KG1 (cell line): ENCODE results near the gene ROPN1L.
A peak's percentile ranks its signal among the peaks of the same experiment; 100 is the strongest.

Experiments
- DNase-seq: peaks from one replicate; lab custom pipeline; 2025; lab: John Stamatoyannopoulos, UW

Gene ROPN1L

DNA sequence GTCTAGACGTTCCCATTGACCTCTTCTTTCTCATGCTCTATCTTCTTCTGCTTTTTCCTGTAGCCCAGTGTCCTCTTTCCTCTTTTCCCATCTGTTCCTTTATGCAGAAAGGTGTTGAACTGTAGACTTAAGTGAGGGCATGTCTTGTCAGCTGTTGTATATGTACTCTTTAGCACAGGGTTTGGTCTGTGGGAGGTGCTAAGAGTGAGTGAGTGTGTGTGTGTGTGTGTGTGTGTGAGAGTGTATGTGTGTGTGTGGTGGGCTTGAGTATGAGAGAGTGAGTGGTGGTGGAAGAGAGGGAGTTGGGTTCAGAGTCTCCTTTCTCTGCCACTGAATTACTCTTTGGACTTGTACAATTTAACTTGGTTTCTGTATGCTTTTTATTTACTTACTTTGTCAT lies 10.3 kb upstream of the ROPN1L start:
- no peak for DNase-seq

DNA sequence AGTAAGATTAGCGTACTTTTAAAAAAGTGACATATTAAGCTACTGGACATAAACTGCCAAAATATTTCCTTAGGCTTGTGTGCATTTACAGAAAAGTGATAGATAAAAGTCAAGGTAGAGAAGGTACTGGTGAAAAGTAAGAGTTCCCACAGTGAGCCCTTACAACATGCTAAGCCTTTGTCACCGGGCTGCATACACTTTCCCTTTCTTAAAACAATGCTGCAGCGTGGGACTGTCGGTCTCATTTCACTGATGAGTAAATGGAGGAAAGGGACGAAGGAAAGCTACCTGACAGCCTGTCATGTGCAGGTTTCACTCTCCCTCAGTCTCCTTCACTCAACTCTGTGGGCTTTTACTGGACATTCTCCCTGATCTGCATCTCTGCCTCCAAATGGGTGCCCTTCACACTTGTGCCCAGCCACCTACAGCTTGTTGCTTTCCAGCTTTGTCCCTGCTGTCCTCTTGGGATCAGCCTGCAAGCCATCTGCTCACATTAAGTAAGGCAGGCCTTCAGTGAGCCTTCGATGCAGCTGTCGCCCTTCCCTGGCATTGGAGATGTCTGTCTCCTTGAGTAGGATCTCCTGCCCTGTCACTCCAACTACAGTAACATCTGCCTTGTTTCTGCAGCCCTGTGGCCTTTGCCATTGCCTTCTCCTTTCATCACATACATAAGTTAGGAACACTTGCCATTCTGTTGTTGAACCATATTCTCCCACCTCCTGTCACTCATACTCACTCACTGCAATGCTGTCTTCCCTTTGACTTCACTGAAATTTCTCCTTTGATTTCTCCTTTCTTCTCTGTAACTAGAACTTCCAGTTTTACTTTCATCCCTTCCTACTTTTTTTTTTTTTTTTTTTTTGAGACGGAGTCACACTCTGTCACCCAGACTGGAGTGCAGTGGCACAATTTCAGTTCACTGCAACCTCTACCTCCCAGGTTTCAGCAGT lies 9.3 kb upstream of the ROPN1L start:
- DNase-seq = no peak

DNA sequence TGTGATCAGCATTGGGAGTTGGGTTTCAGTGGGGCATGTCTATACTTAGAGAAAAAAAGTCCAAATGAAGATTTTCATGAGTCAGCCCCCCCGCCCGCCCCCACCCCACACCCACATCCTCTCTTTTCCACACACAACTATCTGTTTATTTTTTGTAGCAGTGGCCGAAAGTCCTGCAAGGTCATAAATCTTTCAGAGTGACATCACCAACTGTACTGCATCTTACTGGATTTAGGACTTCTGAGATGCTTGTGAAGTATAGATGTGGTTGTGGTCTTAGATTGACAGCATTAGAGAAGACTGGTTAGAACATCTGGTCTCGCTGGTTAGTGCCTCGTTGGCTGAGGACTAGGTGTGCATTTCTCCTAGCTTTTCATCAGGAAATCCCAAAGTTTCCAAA lies 7.3 kb upstream of the ROPN1L start:
- no peak for DNase-seq

DNA sequence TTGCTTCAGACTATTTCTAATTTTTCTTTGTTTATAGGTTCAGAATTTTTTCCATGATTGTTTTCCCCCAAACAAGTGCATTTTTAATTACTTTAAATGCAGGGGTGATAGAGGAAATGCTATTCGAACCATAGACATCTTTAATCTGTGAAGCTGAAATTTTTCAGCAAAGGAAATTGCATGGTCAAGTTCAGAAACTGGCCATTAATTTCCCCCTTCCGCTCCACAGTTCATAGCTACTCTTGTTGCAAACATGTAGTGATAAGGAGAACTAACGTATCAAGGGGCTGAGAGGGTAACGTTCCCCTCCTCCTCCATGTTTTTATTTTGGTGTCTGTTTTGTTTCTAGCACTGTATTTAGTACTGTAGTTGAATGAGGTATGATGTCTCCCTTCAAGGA lies 3.4 kb upstream of the ROPN1L start:
- no peak for DNase-seq

DNA sequence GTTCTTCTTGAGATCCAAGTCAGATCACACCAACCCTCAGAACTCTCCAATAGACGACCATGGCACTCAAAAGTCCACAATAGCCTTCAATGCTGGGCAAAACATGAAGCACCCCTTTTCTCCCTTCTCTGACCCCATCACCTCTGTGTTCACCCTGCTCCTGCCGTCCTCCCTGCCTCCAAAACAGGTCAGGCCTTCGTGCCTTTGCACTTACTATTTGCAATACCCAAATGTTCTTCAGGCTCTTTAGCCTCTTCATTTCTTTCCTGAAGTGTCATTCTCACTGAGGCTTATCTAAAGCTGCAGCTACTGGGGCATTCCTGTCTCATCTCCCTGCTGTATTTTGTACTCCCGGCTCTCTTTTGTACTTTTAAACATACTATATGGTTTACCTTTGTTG lies 2.0 kb upstream of the ROPN1L start:
- no peak for DNase-seq

DNA sequence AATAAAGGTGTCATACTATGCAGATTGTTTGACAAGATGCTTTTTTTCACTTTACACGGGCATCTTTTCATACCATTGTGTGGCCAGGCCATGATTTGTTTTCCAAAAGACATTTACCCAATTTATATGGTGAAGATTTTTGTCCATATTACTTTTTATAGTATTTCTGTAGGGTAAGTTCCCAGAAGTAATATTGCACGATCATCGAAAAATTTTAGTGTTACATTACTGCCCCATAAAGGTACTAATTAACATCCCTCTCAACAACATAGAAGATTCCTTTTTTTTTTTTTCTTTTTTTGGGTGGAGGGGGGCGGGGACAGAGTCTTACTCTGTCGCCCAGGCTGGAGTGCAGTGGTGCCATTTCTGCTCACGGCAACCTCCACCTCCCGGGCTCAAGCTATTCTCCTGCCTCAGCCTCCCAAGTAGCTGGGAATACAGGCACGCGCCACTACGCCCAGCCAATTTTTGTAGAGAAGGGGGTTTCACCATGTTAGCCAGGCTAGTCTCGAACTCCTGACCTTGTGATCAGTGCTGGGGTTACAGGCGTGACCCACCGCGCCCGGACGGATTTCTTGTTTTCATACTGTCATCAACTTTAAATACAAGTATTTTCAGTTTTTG lies 1.2 kb upstream of the ROPN1L start:
- no peak for DNase-seq

DNA sequence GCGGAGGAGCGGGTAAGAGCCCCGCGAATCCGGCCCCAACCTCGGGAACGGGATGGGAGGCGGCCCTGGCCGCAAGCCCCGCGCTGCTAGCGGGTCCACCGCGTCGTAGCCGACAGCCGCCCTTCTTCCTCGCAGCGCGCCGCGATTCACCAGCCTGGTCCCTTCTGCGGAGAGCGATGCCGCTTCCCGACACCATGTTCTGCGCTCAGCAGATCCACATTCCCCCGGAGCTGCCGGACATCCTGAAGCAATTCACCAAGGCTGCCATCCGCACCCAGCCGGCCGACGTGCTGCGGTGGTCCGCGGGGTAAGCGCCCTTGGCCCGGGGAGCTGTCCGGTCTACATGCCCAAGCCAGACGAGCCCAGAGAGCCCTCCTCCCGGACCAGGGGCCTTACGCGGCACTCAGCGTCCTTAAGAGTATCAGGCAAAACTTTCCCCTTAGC lies 335 bp downstream of the ROPN1L start:
- DNase-seq = no peak

DNA sequence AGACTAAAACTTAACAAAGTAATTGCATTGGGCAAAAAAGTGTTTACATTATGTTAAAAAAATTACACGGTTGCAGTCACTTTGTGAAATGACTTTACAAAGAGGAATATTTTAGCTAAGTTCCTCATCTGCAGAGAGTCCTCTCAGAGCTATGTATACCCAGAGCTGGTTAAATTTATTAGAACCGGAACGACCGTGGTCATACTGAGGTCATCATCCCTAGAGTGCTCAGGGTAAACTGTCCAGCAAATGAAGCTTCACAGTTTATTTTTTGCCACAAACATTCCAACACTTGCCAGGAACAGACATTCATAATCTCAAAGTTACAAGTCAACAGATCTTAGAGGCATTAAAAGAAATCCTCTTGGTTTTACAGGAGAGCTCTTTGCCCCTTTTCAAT lies 897 bp downstream of the ROPN1L start:
- peak; percentile 18 for DNase-seq

DNA sequence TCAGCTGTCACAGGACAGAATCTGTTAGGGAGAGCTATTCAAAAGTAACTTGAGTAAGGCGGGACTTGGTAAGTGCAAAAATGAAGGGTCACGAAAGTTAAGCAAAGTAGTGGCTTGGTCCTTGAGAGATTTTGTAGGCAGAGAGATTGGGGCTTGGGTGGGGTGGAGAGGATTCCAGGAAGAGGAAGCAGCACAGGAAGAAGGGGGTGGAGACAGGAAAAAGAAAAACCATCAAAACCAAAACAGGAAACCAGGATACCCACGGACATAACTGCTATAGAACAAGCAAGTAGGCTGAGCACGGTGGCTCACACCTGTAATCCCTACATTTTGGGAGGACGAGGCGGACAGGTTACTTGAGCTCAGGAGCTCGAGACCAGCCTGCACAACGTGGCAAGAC lies 3.7 kb downstream of the ROPN1L start:
- DNase-seq = peak; percentile 37

DNA sequence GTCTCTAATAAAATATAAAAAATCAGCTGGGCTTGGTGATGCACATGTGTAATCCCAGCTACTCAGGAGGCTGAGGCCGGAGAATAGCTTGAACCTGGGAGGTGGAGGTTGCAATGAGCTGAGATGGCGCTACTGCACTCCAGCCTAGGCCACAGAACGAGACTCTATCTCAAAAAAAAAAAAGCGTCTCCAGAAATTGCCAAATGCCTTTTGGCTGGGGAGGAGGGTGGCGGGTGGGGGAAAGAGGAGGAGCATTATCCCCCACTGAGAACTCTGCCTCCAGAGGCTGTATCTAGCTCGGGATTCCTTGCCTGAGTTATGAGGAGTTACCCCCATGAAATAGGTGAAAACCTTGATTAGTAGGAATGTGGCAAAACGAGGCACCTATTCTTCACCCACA lies 4.8 kb downstream of the ROPN1L start:
- no peak for DNase-seq

DNA sequence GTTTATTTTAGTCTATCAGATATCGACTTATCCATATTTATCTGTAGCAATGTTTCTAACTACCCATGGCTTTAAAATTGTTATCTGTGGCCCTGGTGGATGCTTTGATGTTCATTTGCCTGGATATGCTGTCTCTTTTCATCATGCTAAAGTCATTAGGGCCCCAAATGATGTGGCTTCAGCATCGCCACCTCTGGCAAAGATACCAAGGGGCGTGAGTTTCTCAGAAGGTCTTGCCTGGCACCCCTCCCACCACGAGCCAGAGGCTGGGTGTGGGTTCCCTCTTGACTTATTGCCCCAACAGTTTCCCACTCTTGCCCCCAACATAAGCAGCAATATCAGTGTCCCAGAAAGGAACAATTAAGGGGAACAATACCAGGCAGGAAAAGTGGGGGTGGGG lies 5.4 kb downstream of the ROPN1L start:
- no peak for DNase-seq

DNA sequence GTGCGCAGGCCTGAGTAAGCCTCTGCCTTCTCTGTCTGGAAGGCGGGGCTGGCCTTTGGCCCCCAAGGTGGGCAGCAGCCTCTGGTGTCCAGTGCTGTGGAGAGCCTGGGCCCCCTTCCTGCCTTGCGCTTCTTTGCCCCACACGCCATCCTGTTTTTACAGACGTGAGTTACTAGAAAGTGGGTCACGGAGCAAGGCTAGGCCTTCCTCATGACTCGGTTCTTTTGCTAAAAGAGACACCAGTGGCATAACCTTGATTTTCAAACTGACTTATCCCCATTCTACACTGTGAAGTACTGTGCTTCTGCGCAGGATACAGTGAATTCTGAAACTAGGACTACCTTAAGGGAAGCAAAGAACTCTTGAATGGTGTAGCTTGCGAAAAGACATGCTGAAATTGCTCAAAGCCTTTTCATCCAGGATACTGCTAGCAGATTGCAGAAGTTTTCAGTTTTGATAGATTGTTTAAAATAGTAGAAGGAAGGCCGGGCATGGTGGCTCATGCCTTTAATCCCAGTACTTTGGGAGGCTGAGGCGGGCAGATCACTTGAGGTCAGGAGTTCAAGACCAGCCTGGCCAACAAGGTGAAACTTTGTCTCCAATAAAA lies 7.2 kb downstream of the ROPN1L start:
- DNase-seq = no peak

DNA sequence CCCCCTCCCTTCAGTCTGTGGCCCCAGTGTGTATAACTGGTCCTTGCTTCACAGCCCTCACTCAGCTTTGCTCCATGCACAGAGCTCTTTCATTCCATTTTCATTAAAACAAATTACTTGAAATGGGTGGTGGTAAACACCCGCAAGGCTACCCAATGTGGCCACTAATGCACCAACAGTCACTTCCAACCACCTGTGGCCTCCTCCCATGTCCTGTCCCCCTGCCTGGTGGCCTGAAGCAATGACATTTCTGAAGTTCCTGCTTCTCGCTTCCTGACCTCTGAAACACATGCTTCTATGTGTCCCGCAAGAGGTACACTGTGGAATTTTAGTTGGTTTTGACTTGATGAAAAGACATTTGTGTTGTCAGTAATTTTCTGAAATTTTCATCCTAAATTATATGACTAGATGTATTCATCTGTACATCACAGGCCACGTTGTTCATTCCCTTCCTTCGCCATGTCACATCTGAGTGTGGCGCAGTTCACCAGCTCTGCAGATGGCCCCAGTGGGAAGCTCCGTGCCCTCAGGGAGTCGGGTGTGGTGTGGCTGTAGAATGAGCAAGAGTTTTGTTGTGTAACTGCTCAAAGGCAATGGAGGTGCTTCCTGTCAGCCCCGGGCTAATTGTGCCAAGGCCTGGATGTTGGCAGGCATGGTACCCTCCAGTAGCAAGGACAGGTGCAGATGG lies 9.6 kb downstream of the ROPN1L start:
- no peak for DNase-seq

DNA sequence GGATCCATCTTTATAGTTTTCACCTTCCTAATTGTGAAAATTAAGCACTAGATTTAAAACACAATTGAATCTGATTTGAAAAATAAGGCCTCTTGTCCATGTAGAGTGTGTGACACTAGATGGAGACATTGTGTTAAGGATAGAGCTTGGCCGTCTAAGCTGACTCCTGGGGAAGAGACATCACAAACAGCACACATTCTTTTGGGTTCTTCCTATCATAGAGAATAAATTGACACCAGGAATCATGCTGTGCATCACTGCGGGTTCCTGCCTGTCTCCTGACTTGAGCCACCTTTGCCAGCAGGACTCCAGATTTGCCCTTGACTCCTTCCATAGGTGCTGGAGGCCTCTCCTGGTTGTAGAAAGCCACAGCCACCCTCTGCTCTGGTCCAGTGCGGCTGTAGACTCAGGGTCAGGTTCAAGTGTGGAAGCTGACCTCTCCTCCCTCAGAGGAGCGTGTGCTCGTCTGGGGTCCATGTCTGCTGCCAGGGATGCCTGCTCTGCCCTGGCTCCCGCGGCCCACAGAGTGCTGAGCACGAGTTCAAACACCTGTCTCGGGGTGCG lies 11.2 kb downstream of the ROPN1L start:
- DNase-seq = peak; percentile 19

DNA sequence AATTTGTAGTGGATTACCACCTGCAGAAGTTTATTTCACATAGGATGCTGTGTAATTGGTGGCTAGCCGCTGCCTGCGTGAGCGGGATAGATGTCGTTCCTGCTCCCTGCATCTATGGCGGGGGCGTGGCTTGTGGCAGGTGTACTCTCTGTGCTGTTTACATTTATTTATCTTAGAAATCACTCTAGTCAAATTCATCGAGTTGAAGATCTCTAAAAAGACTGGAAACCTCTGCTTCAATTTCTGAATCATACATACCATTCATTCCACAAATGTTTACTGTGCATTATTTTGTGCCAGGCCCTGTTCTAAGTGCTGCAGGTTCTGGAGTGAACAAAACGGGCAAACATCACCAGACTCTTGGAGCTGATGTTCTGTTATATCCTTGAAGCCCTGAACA lies 11.9 kb downstream of the ROPN1L start:
- DNase-seq = no peak

DNA sequence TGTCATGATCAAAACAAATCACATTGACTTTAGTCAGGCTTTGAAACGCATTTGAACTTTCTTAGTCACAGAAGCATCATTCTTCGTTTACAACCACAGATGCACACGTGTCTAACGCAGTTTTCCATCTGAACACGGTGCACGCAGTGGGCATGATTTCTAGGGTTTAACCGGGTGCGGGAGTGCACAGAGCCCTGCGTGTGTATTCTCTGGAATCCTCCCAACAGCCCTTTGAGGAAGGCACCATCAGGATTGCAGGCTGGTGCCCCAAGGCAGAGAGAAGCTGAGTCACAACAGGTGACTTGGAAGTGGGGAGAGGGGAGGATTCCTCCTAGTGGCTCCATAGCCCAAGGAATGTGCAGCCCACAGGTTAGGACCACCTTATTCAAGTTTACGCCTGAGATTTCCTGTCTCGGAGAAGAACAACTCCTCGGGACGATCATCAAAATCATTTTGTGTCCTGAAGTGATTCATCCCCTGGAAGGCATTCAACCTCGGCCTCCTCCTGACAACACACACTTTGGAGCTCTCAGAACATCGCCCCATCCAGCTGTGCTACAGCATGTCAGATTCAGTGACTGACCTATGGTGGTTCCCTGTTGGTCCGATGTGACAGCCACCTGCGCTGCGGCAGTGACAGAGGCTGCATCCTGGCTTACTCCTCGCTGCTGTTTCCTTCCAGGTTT lies 13.1 kb downstream of the ROPN1L start:
- no peak for DNase-seq

DNA sequence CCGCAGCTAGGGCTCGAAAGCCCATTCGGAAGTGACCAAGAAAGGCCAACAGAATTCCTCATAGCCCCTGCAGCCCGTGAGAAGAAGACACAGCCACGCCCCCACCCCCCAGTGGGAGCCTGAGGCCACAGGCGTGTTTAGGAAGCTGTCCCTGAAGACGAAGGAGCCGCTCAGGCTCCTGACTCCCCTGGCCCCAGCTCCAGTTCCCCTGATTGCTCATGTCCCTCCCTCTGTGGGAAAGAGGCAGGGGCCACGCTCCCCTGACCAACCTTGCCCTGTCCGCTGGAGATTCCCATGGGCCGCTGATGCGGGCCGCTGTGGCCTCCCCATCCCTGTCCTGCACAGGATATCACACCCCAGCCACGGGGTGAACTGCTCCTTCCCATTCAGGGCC lies 13.6 kb downstream of the ROPN1L start:
- DNase-seq = no peak

DNA sequence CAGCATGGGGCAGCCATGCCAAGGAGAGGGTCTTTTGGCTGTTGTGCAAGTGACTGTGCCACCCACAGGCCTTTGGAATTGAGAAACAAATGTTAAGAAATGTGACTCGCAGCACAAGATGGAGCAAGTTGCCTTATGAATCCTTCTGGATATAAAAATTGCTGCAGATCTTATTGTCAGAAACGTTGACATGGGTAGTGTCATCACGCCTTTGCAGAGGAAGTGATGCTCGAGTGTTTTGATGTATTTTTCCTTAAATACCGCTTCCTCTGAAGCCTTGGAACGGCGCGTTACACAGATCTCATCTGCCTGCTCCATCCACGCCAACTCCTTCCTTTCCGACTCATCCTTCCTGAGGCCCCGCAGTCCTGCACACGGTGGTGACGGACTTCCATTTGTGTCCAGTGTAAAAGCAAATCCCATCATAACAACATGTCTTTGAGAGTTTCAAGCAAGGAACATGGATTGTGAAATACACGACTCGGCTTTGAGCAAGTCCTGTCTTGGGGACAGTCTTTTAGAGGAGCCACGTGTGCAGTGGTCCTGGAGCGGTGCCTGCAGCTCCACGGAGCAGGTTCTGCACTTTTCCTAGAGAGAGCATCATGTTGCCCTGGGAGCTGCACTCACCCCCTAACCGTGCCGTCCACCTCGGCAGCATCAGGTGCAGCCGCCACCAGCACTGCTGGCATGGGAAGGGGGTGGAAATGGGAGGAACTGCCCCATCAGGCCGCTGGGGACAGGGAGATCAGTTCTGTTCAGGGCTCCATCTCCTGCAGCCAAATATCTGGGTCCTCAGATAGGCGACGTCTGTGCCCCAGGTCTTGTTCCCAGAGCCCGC lies 15.1 kb downstream of the ROPN1L start:
- DNase-seq = no peak

DNA sequence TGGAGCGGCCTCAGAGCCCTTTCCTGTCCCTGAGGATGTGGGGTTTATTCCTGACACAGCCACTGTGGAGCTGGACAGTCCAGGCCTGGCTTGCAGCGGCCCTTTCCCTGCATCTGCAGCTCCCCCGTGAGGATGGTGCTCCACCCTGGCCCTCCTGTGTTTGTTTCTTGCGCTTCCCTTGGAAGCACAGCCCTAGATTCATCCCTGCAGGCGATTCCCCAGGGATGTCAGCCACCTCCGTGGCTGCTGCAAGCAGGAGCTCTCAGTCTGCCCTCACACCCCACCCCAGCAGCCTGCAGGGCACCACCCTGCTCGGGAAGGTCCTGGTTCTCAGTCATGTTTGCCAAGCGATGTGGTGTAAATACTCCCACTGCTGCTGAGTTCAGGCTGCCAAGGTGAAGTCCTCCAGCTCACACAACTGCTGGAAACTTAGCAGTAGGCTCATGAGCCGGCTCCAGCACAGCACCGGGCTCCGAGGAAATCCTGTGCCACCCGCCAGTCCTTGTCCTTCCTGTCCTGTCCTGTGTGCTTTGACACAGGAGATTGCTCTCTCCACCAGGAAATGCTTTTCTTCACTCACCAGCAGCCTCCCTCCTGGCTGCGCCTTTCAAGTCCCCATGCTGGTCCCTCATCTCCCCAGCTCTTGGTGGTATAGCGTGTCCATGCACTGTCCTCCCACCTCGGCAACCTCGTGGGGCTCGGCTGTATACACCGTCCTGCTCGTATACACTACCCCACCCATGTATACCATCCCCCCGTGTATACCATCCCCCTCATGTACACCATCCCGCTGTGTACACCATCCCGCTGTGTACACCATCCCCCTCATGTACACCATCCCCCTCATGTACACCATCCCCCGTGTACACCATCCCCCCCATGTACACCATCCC lies 16.2 kb downstream of the ROPN1L start:
- no peak for DNase-seq
